Gastrocnemius medialis (tissue), 4 donors: ENCODE measurements around the gene KIRREL3.

Source experiments
- CTCF ChIP-seq, 5 experiments: fragments of 450-650 bp in 3 of 5; fragments of 200-600 bp in 2 of 5; sonication (generic) in 2 of 5; IDR thresholded peaks in 4 of 5; conservative IDR thresholded peaks in 1 of 5; 1 replicate in 4 of 5; 2 replicates in 1 of 5; pipeline ENCODE4 v1.5.1; 2016 to 2019; ENCODE audit warnings: antibody characterized with exemption in 5 of 5, mild to moderate bottlenecking in 3 of 5, moderate library complexity in 3 of 5
- POLR2A ChIP-seq, 2 donors: fragments of 450-650 bp; IDR thresholded peaks; one replicate each; pipeline ENCODE4 v1.6.1; 2017; ENCODE audit warnings: antibody characterized with exemption in 2 of 2, mild to moderate bottlenecking in 2 of 2, moderate library complexity in 2 of 2

DNA sequence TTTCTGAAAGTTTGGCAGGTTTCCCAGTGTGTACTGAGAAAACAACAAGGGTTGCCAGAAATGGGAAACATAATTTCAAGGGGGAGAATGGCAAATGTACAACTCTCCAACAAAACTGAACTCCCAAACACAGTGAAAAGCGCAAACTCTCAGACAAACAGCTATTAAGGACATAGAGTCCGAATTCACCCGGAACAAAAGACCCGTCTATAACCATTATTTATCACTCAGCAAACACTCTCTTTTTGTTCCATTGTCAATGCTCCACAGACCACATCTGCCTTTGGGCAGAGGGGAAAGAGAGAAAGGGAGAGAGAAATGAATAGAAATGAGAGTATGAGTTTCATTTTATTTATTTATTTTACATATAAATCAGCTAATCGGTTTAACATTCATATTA is 21.7 kb downstream of the KIRREL3 start:
- no peak for TF ChIP-seq CTCF (IDR thresholded peaks at IDR 0.05 in 4 of 5, conservative IDR thresholded peaks at IDR 0.05 in 1 of 5)
- TF ChIP-seq POLR2A (IDR thresholded peaks at IDR 0.05): no peak
